GM19023 (cell line): Measurements from ENCODE around the gene RNF41.

Experiments used
- ATAC-seq: cut with Tn5 transposase; IDR thresholded peaks from one replicate; pipeline ENCODE4 v1.9.1; 2021; ENCODE audit warnings: mild to moderate bottlenecking, moderate library complexity; ENCODE audit not compliant: unreplicated experiment

The RNF41 gene

GRCh38 chr12:56244494-56244893 is 22.8 kb upstream of the RNF41 start:
- ATAC-seq: no peak

DNA sequence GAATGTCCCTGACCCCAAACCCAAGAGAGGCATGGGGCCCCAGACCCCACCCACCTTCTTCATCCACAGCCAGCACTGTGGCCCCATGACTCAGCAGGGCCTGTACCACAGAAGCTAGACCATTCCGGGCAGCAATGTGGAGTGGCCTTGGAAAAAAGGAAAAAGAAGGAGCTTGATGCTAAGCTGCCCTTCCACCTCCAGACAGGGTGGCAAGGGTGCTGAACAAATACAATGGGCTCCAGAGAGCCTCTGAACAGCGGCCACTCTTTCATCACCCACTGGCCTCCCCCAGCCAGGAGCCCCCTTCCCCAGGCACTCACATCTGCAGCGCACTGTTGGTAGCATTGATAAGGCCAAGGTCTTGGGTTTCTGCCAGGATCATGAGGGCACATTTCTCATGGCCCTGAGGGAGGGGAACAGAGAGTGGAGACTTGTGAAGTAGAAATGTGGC is 22.0 kb upstream of the RNF41 start:
- no peak for ATAC-seq

GRCh38 chr12:56242986-56243385 is 21.3 kb upstream of the RNF41 start:
- ATAC-seq: no peak

GRCh38 chr12:56241424-56242303 is 19.9 kb upstream of the RNF41 start:
- ATAC-seq: no peak

GRCh38 chr12:56237552-56237951 is 15.8 kb upstream of the RNF41 start:
- no peak for ATAC-seq

DNA sequence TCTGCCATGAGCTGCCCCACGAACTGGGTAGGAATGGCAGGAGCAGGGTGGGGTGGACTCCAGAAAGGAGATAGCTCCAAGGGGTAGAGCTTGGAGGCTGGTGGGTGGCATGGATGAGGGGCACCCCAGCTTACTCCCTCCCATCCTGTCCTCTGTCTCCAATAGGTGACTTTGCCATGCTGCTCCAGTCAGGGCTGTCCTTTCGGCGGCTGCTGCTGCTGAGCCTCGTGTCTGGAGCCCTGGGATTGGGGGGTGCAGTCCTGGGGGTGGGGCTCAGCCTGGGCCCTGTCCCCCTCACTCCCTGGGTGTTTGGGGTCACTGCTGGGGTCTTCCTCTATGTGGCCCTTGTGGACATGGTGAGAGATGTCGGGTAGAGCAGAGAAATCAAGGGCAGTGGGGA is 15.3 kb upstream of the RNF41 start:
- no peak for ATAC-seq

DNA sequence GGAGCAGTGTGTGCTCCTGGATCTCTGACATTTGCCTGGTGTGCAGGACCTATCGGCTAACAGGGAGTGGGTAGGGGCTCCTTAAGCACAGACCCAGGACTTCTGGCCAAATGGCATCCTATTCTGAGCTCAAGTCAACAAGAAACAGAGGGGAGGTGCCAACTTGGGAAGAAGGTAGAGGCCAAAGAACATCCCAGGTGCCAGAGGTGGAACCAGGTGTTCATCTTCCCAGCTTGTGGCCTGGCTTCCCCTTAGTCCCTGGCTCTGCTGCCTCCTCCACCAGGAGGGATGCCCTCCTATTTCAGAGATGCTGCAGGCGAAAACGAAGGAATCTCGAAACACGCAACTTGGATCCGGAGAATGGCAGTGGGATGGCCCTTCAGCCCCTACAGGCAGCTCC is 14.4 kb upstream of the RNF41 start:
- ATAC-seq: no peak

DNA sequence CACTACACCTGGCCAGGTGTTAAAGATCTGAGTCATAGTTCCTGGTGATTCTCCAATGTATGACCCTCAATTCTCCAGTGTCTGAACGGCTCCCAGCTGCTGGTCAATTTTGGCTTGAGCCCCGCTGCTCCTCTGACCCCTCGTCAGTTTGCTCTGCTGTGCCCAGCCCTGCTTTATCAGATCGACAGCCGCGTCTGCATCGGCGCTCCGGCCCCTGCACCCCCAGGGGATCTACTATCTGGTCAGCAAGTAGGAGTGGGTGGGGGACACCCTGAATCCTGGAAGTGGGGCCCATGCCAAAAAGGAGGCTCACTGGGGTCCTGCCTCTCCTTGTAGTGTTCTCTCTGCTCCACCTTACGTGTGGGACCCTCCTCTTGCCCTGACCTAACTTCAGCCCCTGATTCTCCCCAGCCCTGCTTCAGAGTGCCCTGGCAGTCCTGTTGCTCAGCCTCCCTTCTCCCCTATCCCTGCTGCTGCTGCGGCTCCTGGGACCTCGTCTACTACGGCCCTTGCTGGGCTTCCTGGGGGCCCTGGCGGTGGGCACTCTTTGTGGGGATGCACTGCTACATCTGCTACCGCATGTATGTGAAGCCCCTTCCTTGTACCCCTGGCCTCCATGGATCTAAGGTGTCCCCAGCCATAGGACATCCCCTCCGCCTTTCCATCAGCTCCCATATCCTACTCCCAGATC is 13.2 kb upstream of the RNF41 start:
- ATAC-seq: no peak

DNA sequence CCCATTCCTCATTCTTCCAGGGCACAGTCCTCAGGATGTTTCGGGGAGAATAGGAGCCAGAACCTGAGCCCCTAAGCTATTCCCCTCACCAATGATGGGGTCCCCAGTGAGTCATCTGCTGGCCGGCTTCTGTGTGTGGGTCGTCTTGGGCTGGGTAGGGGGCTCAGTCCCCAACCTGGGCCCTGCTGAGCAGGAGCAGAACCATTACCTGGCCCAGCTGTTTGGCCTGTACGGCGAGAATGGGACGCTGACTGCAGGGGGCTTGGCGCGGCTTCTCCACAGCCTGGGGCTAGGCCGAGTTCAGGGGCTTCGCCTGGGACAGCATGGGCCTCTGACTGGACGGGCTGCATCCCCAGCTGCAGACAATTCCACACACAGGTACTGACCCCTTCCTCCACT is 9.5 kb upstream of the RNF41 start:
- no peak for ATAC-seq

- ATAC-seq: no peak
Observed at GRCh38 chr12:56230432-56231183, 8.9 kb upstream of the RNF41 start.

DNA sequence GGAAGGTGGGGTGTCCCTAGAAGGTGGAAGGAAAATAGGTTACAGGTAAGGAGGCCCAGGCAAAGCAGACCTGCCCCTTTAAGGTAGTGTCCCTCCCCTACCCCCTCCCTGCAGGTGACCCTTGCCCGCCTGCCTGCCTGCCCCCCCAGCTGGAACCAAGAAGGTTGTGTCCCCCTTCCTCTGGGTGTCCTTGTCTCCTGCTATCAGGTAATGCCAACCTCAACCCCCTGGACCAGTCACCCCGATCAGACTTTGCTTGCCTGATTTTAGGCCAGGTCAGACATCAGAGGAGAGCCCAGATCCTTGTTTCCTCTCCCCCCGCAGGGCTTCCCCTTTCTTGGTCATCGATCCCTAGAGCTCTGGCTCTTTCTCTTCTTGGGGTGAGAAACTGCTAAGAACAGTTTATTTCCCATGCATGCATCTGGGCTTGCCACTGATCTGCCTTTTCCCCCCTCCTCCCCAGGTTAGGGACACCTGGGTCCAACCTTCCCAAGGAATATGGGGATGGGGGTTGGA is 8.3 kb upstream of the RNF41 start, which contains the start of gene SLC39A5:
Gene SLC39A5, plus strand, starts transcription at position 136 of the 516 bp plus-strand sequence. CDS start 1,224 bp downstream, outside the sequence.
- ATAC-seq: no peak

DNA sequence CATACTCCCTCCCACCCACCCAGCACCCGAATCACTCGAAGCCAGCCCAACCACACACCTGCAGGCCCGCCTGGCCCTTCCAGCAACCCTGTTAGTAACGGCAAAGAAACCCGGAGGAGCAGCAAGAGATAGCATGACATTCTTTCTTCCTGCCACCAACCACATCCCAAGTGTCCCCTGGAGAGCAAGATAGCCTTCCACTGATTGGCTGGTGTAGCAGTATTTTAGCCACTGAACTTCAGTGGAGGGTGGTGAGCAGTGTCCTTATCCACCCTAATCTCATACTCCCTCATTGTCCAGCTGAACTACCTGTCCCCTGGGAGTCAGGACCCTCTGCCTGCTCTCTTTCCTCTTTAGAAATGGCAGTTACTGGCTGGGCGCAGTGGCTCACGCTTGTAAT is 7.4 kb upstream of the RNF41 start:
- ATAC-seq: no peak

DNA sequence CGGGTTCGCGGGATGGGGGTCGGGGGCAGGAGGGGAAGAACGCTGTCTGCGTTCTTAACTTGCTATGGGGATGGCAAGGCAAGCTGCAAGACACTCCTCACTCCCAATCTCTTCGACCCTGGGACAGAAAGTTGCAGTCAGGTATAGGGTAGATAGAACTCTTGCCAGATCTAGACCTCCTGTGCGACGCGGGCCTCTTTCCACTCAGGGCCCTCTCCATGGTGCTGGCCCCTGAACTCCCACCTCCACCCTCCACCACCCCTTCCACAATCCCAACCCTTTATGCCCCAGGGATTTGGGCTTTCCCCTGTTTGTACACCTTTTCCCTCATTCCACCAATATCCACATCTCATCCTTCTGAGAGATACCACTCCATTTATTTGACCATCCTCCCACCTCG is 3.2 kb upstream of the RNF41 start:
- ATAC-seq: no peak

GRCh38 chr12:56224102-56224701 is 2.5 kb upstream of the RNF41 start, which contains the start of gene NABP2:
TSS of gene NABP2 (plus strand) at chr12:56224342. CDS start at chr12:56224857, 515 bp downstream.
- ATAC-seq: peak; percentile 70

GRCh38 chr12:56223571-56224101 is 1.9 kb upstream of the RNF41 start:
- ATAC-seq: no peak

GRCh38 chr12:56222531-56222895 is 791 bp upstream of the RNF41 start:
- ATAC-seq: no peak

GRCh38 chr12:56221232-56221756 is 428 bp downstream of the RNF41 start:
- peak; percentile 33 for ATAC-seq

DNA sequence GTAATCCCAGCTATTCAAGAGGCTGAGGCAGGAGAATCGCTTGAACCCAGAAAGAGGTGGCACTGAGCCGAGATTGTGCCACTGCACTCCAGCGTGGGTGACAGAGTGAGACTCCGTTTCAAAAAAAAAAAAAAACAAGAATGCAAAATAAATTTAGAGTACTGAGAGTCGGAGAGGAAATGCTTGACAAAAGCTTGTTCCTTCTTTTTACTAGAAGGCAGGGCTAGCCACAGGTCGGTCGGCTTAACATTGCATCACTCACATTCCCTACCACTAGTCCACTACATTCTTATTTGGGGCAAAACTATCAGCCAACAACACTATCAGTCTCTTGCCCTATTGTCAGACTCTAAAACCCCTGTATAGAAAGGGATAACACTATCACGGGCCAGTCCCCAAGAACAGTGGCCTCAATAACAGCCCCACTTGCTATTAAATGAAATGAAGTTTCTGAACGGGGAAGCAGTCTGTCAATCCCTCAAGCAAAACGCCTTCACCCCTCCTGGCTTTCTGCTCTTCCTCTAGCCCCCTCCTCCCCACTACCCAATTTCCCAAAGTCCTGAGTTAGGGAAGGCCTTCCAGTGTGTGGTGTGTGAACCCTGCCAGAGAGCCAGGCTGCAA is 1.0 kb downstream of the RNF41 start:
- ATAC-seq: no peak

DNA sequence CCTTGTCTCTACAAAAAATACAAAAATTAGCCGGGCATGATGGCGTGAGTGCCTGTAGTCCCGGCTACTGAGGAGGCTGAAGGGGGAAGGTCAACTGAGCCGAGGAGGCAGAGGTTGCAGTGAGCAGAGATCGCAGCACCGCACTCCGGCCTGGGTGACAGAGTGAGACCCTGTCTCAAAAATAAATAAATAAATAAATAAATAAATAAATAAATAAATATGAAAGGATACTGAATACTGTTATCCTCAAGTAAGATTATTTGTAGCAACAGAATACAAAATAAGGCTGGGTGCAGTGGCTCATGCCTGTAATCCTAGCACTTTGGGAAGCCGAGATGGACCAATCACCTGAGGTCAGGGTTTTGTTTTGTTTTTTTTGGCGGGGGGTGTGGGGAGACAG is 1.9 kb downstream of the RNF41 start:
- no peak for ATAC-seq

DNA sequence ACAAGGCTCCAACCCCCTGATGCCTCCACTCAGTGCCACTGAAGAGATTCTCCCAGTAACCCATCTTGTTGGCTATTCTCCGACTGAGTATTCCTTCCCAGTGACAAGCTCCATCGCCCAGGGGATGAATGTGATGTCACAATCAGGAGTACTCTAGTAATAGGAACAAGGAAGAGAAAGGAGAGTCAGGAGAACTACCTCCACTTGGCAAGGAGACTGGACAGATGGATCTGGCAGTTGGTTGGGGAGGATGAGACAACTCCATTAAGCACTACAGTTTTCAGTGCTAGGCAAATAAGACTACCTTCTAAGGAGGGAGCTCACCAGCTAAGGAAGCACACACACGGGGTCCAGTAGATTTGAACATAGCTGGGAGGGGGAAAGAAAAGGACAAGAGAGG is 5.3 kb downstream of the RNF41 start:
- ATAC-seq: no peak
